Activated CD4-positive, alpha-beta T cell treated with anti-CD3 and anti-CD28 coated beads, Interleukin-2, amount 50 U/mL, for 24 hours (primary cell): ENCODE results near the gene OR6C1.
"Not testable (repeated sequence)": the region's sequence is repeated elsewhere in the genome, so short reads cannot be mapped to it uniquely, and the experiment has no call there.

ENCODE experiments used
- DNase-seq, 2 donors: peaks; one replicate each; pipeline ENCODE4 v3.0.0-alpha.2; 2020; ENCODE audit warnings: low read depth in 1 of 2, low spot score in 1 of 2

The OR6C1 gene

DNA sequence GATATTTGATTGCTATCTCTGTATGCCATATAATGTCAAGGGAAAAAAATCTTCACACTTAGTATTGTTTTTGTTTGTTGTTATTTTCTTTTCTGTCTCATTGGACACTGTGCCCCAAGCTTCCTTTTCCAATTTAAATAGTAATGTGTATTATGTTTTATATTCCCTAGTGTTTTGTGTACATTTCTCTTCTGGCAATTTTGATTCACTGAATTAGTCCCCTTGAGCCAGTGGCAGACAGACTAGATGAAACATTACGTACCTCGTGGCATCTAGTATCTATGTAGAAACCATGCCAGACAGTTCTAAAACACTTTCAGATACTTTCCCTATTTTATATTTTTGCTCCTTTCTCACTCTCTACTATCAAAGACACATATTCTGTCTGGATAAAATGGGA, at the start of gene OR6C1:
TSS of gene OR6C1 (plus strand) at position 301 of the 400 bp plus-strand sequence. CDS start 6,257 bp downstream, outside the sequence.
- DNase-seq, result no peak

DNA sequence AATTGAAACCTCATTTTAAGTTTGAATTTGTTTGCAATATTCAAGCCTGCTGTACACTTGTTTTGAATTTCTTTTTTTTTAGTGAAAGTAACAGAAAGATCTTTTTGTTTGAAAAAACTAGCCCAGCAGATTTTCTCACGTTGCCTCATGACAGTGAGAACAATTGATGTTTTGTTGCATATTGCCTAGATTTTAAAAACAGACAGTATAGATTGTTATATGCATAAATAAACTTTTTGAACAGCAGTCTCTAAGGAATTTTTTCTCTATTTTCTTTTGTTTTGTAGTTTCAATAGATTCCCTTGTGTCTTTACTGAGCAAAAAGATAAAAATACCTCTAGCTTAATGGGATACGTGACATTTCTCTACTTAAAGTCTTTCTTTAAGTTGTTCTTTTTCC, 33.2 kb upstream of the OR6C1 start:
- no peak for DNase-seq

DNA sequence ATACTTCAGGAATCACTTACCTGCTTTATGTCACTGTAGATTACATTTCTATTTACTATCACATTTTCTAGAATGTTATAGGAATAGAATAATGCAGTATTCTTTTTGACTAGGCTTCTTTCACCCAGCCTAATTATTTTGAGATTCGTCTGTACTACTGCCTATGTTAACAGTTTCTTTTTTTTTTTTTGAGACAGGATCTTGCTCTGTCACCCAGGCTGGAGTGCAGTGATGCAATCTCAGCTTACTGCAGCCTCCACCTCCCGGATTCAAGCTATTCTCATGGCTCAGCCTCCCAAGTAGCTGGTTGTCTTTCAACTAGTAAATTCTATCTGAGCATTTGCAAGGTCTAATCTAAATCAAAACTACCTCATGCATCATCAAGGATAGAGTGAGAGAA, 24.1 kb upstream of the OR6C1 start:
- no peak for DNase-seq

DNA sequence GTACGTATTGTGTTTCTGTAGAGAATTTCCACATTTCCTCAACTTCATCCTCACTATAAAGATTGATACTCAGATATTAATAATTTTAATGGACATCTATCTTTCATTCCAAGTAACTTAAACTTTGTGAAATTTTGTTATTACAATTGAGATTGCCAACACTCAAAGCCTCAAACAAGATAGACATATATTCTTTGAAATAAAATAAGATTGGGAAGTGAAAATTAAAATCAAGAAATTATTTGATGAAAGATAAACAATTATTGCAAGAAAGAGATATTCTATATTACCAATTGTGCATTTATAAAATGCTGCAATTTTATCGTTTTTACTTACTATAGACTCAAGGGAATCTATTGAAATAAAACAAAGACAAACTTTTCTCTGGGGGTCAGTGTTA, 17.7 kb upstream of the OR6C1 start, which contains the start of gene OR6C6:
TSS of gene OR6C6 (minus strand) at position 101 of the 400 bp plus-strand sequence. CDS start 1,337 bp downstream, outside the sequence.
- DNase-seq, result no peak

DNA sequence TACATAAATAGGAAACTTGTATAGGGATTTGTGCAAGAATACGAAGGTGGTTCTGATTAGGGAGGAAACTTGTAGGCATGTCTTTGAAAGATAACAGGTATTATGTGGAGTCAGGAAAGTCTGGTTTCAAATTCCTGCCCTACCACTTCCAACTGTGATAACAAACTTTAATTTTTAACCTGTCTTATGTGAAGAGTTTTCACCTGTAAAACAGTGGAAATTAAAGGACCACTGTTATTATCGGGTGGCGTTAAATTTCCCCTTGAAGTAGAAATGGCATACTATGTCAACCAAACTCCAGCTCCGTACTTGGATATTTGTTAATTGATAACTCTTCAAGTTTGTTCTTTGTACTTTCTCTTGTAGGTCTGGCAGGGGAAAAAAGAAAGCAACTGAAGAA, 6.1 kb downstream of the OR6C1 start:
- no peak for DNase-seq

DNA sequence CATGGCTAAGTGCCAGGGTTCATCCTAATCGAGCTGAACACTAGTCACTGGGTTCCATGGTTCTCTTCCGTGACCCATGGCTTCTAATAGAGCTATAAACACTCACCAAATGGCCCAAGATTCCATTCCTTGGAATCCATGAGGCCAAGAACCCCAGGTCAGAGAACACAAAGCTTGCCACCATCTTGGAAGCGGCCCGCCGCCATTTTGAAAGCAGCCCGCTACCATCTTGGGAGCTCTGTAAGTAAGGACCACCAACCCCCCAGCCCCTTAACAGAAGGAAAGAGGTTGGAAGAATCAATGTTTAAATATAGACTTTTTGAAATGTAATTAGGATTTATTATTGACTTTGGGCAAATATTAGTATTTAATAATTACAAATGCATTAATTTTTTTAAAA, 11.7 kb downstream of the OR6C1 start:
- DNase-seq, result not testable (repeated sequence)

DNA sequence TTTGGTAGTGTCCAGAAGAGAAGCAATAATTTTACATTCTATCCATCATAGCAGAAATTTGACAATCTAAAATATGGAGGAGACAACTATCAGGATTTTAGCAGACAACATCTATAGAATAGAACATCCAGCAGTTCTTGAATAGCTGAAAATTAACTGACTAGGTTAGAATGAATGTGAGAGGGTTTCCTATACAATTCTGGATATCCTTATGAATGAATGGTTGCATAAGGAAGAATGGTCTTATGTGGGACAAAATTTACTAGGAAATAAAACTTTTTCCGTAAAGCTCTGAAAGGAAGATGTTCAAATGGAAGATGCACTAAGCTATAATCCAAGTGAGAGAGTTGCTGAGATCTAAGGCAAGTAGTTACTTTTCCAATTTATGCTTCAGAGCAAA, 16.3 kb downstream of the OR6C1 start, which contains the start of gene OR6C3:
TSS of gene OR6C3 (plus strand) at position 301 of the 400 bp plus-strand sequence. CDS start 955 bp downstream, outside the sequence.
- no peak for DNase-seq

DNA sequence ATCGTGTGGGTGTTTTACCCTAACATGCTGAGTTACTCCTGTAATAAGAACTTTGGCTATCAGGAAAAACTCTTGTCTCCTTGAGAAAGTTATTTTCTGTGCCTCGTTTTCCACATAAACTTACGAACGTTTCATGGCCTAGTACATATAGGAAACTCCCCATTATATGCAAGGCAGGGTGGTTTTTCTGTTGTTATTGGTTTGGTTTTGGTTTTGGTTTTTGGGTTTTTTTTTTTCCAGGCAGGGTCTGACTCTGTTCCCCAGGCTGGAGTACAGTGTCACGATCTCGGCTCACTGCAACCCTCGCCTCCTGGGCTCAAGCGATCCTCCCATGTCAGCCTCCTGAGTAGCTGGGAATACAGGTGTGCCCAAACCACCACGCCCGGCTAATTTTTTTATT, 21.9 kb downstream of the OR6C1 start:
- DNase-seq, result no peak

DNA sequence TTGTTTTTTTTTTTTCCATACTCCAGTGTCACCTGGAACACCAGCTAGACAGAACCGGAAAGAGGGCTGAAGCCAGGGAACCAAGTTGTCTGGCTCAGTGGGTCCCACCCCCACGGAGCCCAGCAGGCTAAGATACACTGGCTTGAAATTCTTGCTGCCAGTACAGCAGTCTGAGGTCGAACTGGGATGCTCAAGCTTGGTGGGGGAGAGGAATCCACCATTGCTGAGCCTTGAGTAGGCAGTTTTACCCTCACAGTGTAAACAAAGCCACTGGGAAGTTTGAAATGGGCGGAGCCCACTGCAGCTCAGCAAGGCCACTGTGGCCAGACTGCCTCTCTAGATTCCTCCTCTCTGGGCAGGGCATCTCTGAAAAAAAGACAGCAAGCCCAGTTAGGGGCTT, 41.2 kb downstream of the OR6C1 start:
- DNase-seq, result not testable (repeated sequence)

DNA sequence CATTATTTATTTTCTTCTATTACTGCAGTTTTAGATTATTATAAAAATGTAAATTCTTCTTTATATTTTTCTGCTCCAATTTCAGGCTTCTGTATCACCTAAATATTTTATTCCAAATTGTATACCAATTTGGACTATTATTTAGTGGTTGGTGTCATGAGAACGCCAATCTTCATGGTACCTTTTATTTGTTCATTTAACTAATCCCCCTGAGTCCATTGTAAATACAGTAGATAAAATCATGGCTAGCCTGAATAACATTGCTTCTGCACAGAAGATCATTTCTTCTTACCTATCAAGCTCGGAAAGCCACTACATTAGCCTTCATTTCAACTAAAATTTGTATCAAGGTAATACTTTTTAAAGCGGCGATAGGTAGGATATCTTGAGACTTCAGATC, 48.5 kb downstream of the OR6C1 start, which contains the start of gene OR6C75:
TSS of gene OR6C75 (plus strand) at position 301 of the 400 bp plus-strand sequence. CDS start 2,136 bp downstream, outside the sequence.
- DNase-seq, result no peak

DNA sequence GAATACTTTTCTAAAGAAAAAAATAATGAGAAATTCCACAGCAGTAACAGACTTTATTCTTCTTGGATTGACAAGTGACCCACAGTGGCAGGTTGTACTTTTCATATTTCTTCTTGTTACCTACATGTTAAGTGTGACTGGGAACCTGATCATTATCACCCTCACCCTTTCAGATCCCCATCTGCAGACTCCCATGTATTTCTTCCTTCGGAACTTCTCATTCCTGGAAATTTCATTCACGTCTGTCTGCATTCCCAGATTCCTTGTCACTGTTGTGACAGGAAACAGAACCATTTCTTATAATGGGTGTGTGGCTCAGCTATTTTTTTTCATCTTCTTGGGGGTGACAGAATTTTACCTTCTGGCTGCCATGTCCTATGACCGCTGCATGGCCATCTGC, 50.9 kb downstream of the OR6C1 start:
- no peak for DNase-seq
